Measurements from ENCODE around the gene SPPL2B. TPM values are rescaled to one million over a fixed set of nuclear protein-coding genes. Genes with fewer than 3 reads are reported as not detected.

The SPPL2B gene
- total RNA-seq, 2 donors from 2014 or later: 75.8 to 202 TPM

DNA sequence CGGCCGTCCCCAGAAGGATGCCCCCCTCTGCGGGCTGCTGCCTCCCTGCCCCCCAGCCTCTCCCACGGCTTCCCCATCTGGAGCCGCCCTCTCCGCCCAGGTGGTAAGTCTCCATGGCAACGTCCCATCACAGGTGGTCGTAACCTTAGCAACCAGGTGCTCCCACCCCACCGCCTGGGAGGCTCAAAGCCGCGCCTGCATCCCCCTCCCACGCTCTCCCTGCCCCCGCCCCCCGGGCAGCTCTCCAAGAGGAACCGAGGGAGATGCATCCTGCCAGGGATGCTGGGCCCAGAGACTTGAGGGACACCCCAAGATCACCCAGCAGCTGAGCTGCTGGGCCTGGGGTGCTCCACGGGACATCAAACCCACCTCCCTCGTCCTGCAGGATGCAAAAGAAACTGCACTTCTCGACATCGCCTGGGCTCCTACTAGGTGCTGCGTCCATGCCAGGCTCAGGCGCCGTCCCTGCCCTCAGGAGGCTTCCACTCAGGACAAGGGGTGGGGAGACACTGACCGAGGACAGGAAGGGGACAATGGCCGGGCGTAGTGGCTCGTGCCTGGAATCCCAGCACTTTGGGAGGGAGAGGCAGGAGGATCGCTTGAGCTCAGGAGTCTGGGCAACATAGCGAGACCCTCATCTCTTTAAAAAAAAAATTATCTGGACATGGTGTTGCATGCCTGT, 15.5 kb upstream of the SPPL2B start:
- DNase-seq: no peak
- no peaks in the 10 kb centered on the region for H3K9me3 ChIP-seq
- WGBS, 2 donors: 33 to 67% methylated on average over 7 to 27 of the region's 28 CpGs
- no peak overlapping the region for H3K27ac ChIP-seq
- peaks cover 0 to 4% of the 10 kb centered on the region in 2 donors for H3K27me3 ChIP-seq
- no peak overlapping the region for H3K4me3 ChIP-seq
- H3K4me1 ChIP-seq: peaks cover 7% of the 10 kb centered on the region
- TF ChIP-seq, protein P1, sequence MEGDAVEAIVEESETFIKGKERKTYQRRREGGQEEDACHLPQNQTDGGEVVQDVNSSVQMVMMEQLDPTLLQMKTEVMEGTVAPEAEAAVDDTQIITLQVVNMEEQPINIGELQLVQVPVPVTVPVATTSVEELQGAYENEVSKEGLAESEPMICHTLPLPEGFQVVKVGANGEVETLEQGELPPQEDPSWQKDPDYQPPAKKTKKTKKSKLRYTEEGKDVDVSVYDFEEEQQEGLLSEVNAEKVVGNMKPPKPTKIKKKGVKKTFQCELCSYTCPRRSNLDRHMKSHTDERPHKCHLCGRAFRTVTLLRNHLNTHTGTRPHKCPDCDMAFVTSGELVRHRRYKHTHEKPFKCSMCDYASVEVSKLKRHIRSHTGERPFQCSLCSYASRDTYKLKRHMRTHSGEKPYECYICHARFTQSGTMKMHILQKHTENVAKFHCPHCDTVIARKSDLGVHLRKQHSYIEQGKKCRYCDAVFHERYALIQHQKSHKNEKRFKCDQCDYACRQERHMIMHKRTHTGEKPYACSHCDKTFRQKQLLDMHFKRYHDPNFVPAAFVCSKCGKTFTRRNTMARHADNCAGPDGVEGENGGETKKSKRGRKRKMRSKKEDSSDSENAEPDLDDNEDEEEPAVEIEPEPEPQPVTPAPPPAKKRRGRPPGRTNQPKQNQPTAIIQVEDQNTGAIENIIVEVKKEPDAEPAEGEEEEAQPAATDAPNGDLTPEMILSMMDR (IDR thresholded peaks at IDR 0.05): no peak
- no peak for TF ChIP-seq POLR2A (IDR thresholded peaks at IDR 0.05)
- no peaks in the 10 kb centered on the region for H3K36me3 ChIP-seq (replicated peaks in 1 of 2; ENCODE audit: insufficient read depth in 1 of 2, low read depth in 2 of 2)
- ATAC-seq: no peak
- intact Hi-C loops (cut with DNase I): no loop called here

GRCh38 chr19:2315121-2315817, 13.2 kb upstream of the SPPL2B start:
- Histone ChIP-seq H3K4me1 (no peaks in the 10 kb centered on the region), H3K27me3 (no peaks in the 10 kb centered on the region), H3K27ac (peak overlapping the region in 1 of 4 donors; percentile 32), H3K4me3 (no peak overlapping the region), H3K9me3 (no peaks in the 10 kb centered on the region), H3K36me3 (replicated peaks in 1 of 2; ENCODE audit: insufficient read depth in 1 of 2, low read depth in 2 of 2) (no peaks in the 10 kb centered on the region)
- DNase-seq (no peak), ATAC-seq (no peak)
- WGBS, 2 donors: 79 to 82% methylated on average over 7 of the region's 7 CpGs
- no peak for TF ChIP-seq POLR2A (IDR thresholded peaks at IDR 0.05)
- TF ChIP-seq, protein P1 (IDR thresholded peaks at IDR 0.05): no peak
- intact Hi-C loops (cut with DNase I): no loop called here

GRCh38 chr19:2315818-2316353, 12.6 kb upstream of the SPPL2B start:
- intact Hi-C loops (cut with DNase I): no loop called here
- no peaks in the 10 kb centered on the region for H3K9me3 ChIP-seq
- no peaks in the 10 kb centered on the region for H3K36me3 ChIP-seq (replicated peaks in 1 of 2; ENCODE audit: insufficient read depth in 1 of 2, low read depth in 2 of 2)
- ATAC-seq (peak; percentile 68), DNase-seq (peak; percentile 36 to 75 (median 48))
- TF ChIP-seq POLR2A (IDR thresholded peaks at IDR 0.05): no peak
- TF ChIP-seq, protein P1 (IDR thresholded peaks at IDR 0.05): peak in 5 of 7 experiments; percentile 23 to 63 (median 44)
- 33 to 70% methylated on average over 10 to 22 of the region's 22 CpGs for WGBS, 2 donors
- no peaks in the 10 kb centered on the region for H3K27me3 ChIP-seq
- peak overlapping the region in 1 of 4 donors; percentile 32 for H3K27ac ChIP-seq
- no peak overlapping the region for H3K4me3 ChIP-seq
- no peaks in the 10 kb centered on the region for H3K4me1 ChIP-seq

DNA sequence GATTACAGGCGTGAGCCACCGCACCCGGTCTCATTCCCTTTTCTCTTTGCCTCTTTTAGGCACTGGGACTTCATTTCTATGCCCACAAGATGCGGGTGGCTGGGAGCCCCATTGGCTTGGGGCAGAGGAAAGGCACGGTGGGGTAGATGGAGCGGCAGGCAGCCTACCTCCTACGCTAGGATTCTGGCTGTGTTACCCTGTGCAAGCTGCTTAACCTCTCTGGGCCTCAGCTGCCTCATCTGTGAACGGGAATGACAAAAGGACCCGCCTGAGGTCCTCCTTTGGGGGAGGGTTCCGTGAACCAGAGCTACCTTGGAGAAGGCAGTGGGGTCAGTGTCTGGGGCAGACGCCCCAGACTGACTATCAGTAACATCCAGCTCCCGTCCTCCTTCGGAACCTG, 11.2 kb upstream of the SPPL2B start:
- no peaks in the 10 kb centered on the region for H3K4me1 ChIP-seq
- TF ChIP-seq, protein P1 (IDR thresholded peaks at IDR 0.05): no peak
- TF ChIP-seq POLR2A (IDR thresholded peaks at IDR 0.05): no peak
- no peak overlapping the region for H3K27ac ChIP-seq
- no peak for ATAC-seq
- intact Hi-C loops (cut with DNase I): no loop called here
- H3K9me3 ChIP-seq: no peaks in the 10 kb centered on the region
- no peak overlapping the region for H3K4me3 ChIP-seq
- no peaks in the 10 kb centered on the region for H3K36me3 ChIP-seq (replicated peaks in 1 of 2; ENCODE audit: insufficient read depth in 1 of 2, low read depth in 2 of 2)
- WGBS, 2 donors: 83 to 87% methylated on average over 10 to 12 of the region's 13 CpGs
- no peaks in the 10 kb centered on the region for H3K27me3 ChIP-seq
- DNase-seq: no peak

Data from body of pancreas (tissue), 4 donors.